ENCODE measurements around the gene STAMBPL1. TPM values are rescaled to one million over a fixed set of nuclear protein-coding genes. Genes with fewer than 3 reads are reported as not detected.

STAMBPL1 gene
- total and polyA plus RNA-seq, 2 donors (not counting 3 experiments of a cell fraction or from before 2014, with no cell fraction given), result 0.70 to 1.8 TPM

GRCh38 chr10:88833156-88833555 is 46.9 kb upstream of the STAMBPL1 start:
- no peaks in the 10 kb centered on the region for H4K20me1 ChIP-seq (replicated peaks; ENCODE audit: control insufficient read depth, extremely low read depth, insufficient read depth, low read length)
- ChIA-PET CTCF (interaction anchor here (3.1 kb wide), 1 partner anchor 100 kb away, joined by 26 read pairs; no protein-coding TSS in a partner anchor), POLR2A (no interaction called here)
- intact Hi-C loops (cut with micrococcal nuclease), result no loop called here
- no peak for FAIRE-seq
- H3K4me3 ChIP-seq (replicated peaks in 1 of 3; ENCODE audit: insufficient read depth in 1 of 3, low read depth in 1 of 3, low read length in 3 of 3), result no peak overlapping the region
- no peak overlapping the region for H2AFZ ChIP-seq (ENCODE audit: low read depth, low read length)
- H3K36me3 ChIP-seq (ENCODE audit: control insufficient read depth in 2 of 2, extremely low read depth in 1 of 2, insufficient read depth in 2 of 2, low read length in 2 of 2), result no peaks in the 10 kb centered on the region
- H3K27ac ChIP-seq (ENCODE audit: insufficient read depth, low read depth, low read length), result no peak overlapping the region
- peaks cover 0 to 2% of the 10 kb centered on the region in 2 experiments for H3K27me3 ChIP-seq (ENCODE audit: control insufficient read depth in 2 of 2, insufficient read depth in 2 of 2, low read length in 2 of 2)
- no peaks in the 10 kb centered on the region for H3K79me2 ChIP-seq (ENCODE audit: control insufficient read depth, insufficient read depth, low read length)
- dilution Hi-C loops (cut with MboI; ENCODE audit: extremely low pct_ligation_motif_present, low sequenced_read_pairs), result no loop called here
- DNase-seq (ENCODE audit: low read depth, low spot score), result no peak
- H3K9ac ChIP-seq (replicated peaks; ENCODE audit: extremely low read depth, insufficient read depth, low read length), result no peak overlapping the region
- H3K4me1 ChIP-seq (ENCODE audit: control insufficient read depth, extremely low read depth, insufficient read depth, low read length), result no peaks in the 10 kb centered on the region
- TF ChIP-seq, protein P1, sequence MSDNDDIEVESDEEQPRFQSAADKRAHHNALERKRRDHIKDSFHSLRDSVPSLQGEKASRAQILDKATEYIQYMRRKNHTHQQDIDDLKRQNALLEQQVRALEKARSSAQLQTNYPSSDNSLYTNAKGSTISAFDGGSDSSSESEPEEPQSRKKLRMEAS (IDR thresholded peaks at IDR 0.05; ENCODE audit: insufficient read depth, insufficient read length), result no peak
- TF ChIP-seq JUN (IDR thresholded peaks at IDR 0.05; ENCODE audit: borderline replicate concordance, insufficient read depth, insufficient read length, low read depth), result no peak
- TF ChIP-seq MYC (IDR thresholded peaks at IDR 0.05; ENCODE audit: low read depth, low read length), result no peak
- H3K4me2 ChIP-seq (ENCODE audit: insufficient read depth, low read length), result no peak overlapping the region
- BruUV-seq (replicated peaks), result no TSS peak
- H3K9me1 ChIP-seq (replicated peaks; ENCODE audit: control insufficient read depth, extremely low read depth, insufficient read depth, low read length), result no peaks in the 10 kb centered on the region
- no peaks in the 10 kb centered on the region for H3K9me3 ChIP-seq (replicated peaks; ENCODE audit: control insufficient read depth, insufficient read depth, low read length)

DNA sequence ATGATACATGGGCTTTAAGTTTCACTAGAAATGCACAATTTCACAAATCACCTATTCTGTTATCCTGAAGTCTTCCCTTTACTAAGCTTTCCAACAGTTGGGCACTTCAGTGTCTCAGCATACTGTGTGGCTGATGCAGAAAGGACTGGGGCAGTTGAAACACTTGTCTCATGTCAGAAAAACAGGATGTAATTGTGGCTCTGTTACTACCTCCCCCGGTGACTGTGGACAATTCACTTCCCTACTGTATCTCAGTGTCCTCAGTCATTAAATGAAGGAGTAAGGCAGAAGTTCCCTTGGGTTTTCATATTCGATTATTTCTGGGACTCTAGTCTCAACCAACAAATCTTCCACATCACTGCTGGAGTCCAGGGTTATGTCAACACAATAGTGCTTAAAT is 46.3 kb upstream of the STAMBPL1 start:
- ChIA-PET CTCF (interaction anchor here (1.0 to 12.3 kb wide), 7 partner anchors 11 to 385 kb away, joined by 3 to 584 read pairs (median 21); partner anchors contain the start of genes RNLS and STAMBPL1), POLR2A (no interaction called here)
- dilution Hi-C loops (cut with MboI; ENCODE audit: extremely low pct_ligation_motif_present, low sequenced_read_pairs), result no loop called here
- Histone ChIP-seq H3K4me1 (ENCODE audit: control insufficient read depth, extremely low read depth, insufficient read depth, low read length) (no peaks in the 10 kb centered on the region), H3K36me3 (ENCODE audit: control insufficient read depth in 2 of 2, extremely low read depth in 1 of 2, insufficient read depth in 2 of 2, low read length in 2 of 2) (no peaks in the 10 kb centered on the region), H3K9ac (replicated peaks; ENCODE audit: extremely low read depth, insufficient read depth, low read length) (no peak overlapping the region), H3K4me3 (replicated peaks in 1 of 3; ENCODE audit: insufficient read depth in 1 of 3, low read depth in 1 of 3, low read length in 3 of 3) (no peak overlapping the region), H3K9me3 (replicated peaks; ENCODE audit: control insufficient read depth, insufficient read depth, low read length) (no peaks in the 10 kb centered on the region), H4K20me1 (replicated peaks; ENCODE audit: control insufficient read depth, extremely low read depth, insufficient read depth, low read length) (no peaks in the 10 kb centered on the region), H2AFZ (ENCODE audit: low read depth, low read length) (no peak overlapping the region), H3K27ac (ENCODE audit: insufficient read depth, low read depth, low read length) (no peak overlapping the region), H3K79me2 (ENCODE audit: control insufficient read depth, insufficient read depth, low read length) (no peaks in the 10 kb centered on the region), H3K27me3 (ENCODE audit: control insufficient read depth in 2 of 2, insufficient read depth in 2 of 2, low read length in 2 of 2) (peaks cover 0 to 2% of the 10 kb centered on the region in 2 experiments), H3K4me2 (ENCODE audit: insufficient read depth, low read length) (no peak overlapping the region), H3K9me1 (replicated peaks; ENCODE audit: control insufficient read depth, extremely low read depth, insufficient read depth, low read length) (no peaks in the 10 kb centered on the region)
- FAIRE-seq (no peak), DNase-seq (ENCODE audit: low read depth, low spot score) (no peak)
- TF ChIP-seq CTCF (IDR thresholded peaks at IDR 0.05; ENCODE audit: extremely low read depth in 1 of 2, insufficient read depth in 1 of 2, low read depth in 1 of 2, low read length in 2 of 2) (no peak), JUN (IDR thresholded peaks at IDR 0.05; ENCODE audit: borderline replicate concordance, insufficient read depth, insufficient read length, low read depth) (no peak), FOS (IDR thresholded peaks at IDR 0.05; ENCODE audit: borderline replicate concordance, insufficient read depth, low read length) (no peak), POLR2A (IDR thresholded peaks at IDR 0.05; ENCODE audit: low read depth, low read length) (no peak), MYC (IDR thresholded peaks at IDR 0.05; ENCODE audit: low read depth, low read length) (no peak), EZH2 (IDR thresholded peaks at IDR 0.05; ENCODE audit: borderline replicate concordance, low read depth, low read length, severe bottlenecking) (no peak), GATA2 (IDR thresholded peaks at IDR 0.05; ENCODE audit: insufficient read depth, insufficient read length, low read depth, low read length) (no peak), POLR2AphosphoS5 (IDR thresholded peaks at IDR 0.05; ENCODE audit: insufficient read depth, low read depth, low read length) (no peak)
- TF ChIP-seq, protein P1 (IDR thresholded peaks at IDR 0.05; ENCODE audit: insufficient read depth, insufficient read length), result no peak
- BruUV-seq (replicated peaks), result no TSS peak
- intact Hi-C loops (cut with micrococcal nuclease), result no loop called here

Measured in endothelial cell of umbilical vein (primary cell).